H7 (cell line): ENCODE data around the gene NOL4L. TPM values are rescaled to one million over a fixed set of nuclear protein-coding genes. Genes with fewer than 3 reads are reported as not detected.

Experiments used
- DNase-seq: peaks from one replicate; pipeline ENCODE4 v3.0.0; 2012
- H3K27me3 ChIP-seq: 2 replicates; pipeline ENCODE4 v1.6.0; 2011; ENCODE audit warnings: mild to moderate bottlenecking, low read length; ENCODE audit not compliant: control insufficient read depth, insufficient read depth
- H3K36me3 ChIP-seq: replicated peaks from 2 replicates; pipeline ENCODE4 v1.5.1; 2011; ENCODE audit warnings: low read length; ENCODE audit not compliant: control insufficient read depth, insufficient read depth
- H3K4me3 ChIP-seq: 2 replicates; pipeline ENCODE4 v1.5.1; 2011; ENCODE audit warnings: low read depth, mild to moderate bottlenecking, control low read depth, low read length, moderate library complexity; ENCODE audit not compliant: insufficient read depth
- total RNA-seq: library from RNA; depleted of rRNA; stranded (reverse); fragments of >200 nt; shearing (Covaris generic); gene quantifications from 2 replicates; pipeline ENCODE4 v1.2.3, GENCODE V29; 2014

Gene NOL4L
- total RNA-seq, 1 experiment from 2014 or later: 26.6 TPM

DNA sequence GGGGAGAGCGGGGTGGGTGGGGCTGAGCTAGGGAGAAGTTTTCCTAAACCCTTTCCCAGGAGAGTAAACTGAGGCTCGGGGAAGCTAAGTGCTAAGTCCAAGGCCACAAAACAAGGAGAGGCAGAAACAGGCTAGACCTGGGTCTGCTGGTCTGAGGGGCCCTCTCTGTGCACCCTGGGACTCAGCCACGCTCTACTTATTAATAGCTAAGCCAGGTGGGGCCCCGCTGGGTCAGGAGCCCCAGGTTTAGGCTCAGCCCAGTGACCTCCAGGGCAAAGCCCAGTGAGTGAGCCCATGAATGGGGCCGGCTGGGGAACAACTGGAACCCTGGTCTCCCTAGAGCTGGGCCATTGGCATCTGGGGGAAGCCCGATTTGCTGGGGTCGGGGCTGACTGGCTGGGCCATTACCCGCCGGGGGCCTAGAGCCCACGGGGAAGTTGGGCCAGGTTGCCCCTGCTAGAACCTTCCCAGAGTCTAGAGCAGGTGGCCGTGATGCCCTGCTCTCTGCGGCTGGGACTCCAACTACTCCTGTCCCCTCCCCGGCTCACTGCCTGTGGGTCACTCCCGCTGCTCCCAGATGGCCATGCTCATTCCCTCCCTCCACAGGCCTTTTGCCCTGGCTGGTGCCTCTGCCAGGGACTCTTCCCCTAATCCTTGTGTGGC lies 24.1 kb upstream of the NOL4L start:
- Histone ChIP-seq H3K27me3 (no peaks in the 10 kb centered on the region), H3K4me3 (no peak overlapping the region), H3K36me3 (no peaks in the 10 kb centered on the region)
- peak; percentile 69 for DNase-seq

- Histone ChIP-seq H3K27me3 (no peaks in the 10 kb centered on the region), H3K36me3 (no peaks in the 10 kb centered on the region), H3K4me3 (no peak overlapping the region)
- DNase-seq: no peak
Measured at GRCh38 chr20:32608664-32609015, 23.5 kb upstream of the NOL4L start.

DNA sequence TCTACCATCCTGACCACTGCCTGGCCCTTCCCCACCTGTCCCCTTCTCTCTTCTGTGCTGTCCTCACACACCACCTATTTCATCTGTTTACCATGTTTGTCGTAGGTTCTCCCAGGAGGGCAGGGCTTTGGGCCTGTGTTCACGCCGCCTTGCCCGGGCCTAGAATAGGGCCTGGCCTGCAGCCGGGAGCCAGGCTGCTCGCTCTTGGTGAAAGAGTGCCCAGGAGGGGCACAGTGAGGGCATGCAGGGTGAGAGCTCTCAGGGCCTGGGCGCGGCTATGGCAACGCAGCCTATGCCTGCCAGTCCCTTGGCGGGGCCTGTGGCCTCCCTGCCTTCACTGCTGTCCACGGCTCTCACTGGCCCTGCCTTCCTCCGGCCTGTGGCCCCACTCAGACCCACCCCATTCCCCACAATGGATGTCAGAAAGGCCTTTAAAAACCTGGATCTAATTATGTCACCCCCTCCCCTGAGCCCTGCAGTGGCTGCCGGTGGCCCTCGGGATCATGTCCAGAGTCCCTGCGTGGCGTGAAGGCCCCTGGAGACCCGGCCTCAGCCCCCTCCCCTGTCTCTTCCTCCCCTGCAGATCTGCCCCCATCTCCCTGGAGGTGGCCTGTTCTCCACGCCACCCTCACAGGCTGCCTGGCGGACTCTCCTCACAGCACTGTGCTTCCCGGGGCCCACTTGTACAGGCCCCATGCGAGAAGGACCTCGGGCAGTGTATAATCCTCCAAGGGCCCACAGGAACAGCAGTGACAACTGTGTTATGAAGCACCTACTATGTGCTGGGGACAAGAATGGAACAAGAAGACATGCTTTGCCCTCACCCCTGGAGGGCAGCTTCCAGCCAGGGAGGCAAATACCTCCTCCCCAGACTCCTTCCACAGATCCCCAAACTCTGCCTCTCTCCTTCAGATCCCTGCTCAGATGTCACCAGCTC lies 22.9 kb upstream of the NOL4L start:
- H3K4me3 ChIP-seq: no peak overlapping the region
- no peaks in the 10 kb centered on the region for H3K36me3 ChIP-seq
- DNase-seq: no peak
- no peaks in the 10 kb centered on the region for H3K27me3 ChIP-seq

GRCh38 chr20:32607324-32607723 lies 22.2 kb upstream of the NOL4L start:
- DNase-seq: peak; percentile 70
- H3K27me3 ChIP-seq: no peaks in the 10 kb centered on the region
- no peaks in the 10 kb centered on the region for H3K36me3 ChIP-seq
- H3K4me3 ChIP-seq: no peak overlapping the region

DNA sequence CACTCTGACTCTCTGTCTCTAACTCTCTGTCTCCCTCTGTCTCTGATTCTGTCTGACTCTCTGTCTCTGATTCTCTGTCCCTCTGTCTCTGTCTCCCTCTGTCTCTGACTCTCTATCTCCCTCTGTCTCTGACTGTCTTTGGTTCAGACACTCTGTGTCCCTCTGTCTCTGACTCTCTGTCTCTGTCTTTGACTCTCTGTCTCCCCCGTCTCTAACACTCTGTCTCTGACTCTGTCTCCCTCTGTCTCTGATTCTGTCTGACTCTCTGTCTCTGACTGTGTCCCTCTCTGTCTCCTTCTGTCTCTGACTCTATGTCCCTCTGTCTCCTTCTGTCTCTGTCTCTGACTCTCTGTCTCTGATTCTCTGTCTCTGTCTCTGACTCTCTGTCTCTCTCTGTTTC lies 21.7 kb upstream of the NOL4L start:
- no peak for DNase-seq
- Histone ChIP-seq H3K36me3 (no peaks in the 10 kb centered on the region), H3K27me3 (no peaks in the 10 kb centered on the region), H3K4me3 (no peak overlapping the region)

DNA sequence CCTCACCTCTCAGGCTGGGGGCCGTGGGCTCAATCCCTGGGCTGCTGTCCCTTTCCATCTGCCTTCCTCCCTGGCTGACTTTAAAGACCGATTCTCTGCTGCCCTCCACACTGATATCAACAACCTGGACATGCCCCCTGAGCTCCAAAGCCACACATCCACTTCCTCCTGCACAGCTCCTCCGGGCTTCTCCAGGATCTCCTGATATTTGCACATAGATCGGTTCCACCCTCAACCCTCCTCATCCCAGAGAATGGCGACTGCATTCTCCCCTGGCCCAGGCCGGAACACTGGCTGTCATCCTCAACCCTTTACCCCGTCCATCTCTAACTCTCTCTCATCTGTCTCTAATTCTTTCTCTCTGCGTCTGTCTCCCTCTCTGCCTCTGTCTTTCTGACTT lies 21.0 kb upstream of the NOL4L start:
- no peak for DNase-seq
- no peak overlapping the region for H3K4me3 ChIP-seq
- no peaks in the 10 kb centered on the region for H3K27me3 ChIP-seq
- H3K36me3 ChIP-seq: no peaks in the 10 kb centered on the region

DNA sequence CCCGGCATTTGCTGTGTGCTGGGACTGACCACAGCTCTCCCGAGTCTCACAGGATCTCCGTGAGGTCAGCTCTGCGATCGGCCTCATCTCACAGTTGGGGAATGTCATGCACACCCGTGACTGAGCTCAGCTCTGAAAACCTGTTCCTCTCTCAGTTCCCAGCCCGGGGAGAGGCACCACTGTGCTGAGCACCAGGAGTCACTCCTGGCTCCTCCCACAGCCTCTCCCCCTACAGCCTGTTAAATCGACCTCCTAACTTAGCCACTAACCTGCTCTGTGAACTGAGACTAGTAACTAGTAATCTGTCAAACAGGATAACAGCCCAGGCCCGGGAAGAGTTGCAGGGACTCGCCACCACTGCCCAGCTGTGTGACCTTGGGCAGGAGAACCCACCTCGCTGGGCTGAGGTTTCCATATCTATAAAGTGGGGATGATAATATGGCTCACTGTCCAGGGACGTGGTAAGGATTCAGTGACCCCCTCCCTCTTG lies 20.1 kb upstream of the NOL4L start:
- no peaks in the 10 kb centered on the region for H3K36me3 ChIP-seq
- DNase-seq: peak; percentile 73
- H3K27me3 ChIP-seq: no peaks in the 10 kb centered on the region
- H3K4me3 ChIP-seq: no peak overlapping the region

GRCh38 chr20:32603046-32603726 lies 18.1 kb upstream of the NOL4L start:
- no peak overlapping the region for H3K4me3 ChIP-seq
- peak; percentile 54 for DNase-seq
- no peaks in the 10 kb centered on the region for H3K36me3 ChIP-seq
- no peaks in the 10 kb centered on the region for H3K27me3 ChIP-seq

GRCh38 chr20:32602273-32602672 lies 17.1 kb upstream of the NOL4L start:
- Histone ChIP-seq H3K4me3 (no peak overlapping the region), H3K27me3 (no peaks in the 10 kb centered on the region), H3K36me3 (no peaks in the 10 kb centered on the region)
- peak; percentile 65 for DNase-seq

DNA sequence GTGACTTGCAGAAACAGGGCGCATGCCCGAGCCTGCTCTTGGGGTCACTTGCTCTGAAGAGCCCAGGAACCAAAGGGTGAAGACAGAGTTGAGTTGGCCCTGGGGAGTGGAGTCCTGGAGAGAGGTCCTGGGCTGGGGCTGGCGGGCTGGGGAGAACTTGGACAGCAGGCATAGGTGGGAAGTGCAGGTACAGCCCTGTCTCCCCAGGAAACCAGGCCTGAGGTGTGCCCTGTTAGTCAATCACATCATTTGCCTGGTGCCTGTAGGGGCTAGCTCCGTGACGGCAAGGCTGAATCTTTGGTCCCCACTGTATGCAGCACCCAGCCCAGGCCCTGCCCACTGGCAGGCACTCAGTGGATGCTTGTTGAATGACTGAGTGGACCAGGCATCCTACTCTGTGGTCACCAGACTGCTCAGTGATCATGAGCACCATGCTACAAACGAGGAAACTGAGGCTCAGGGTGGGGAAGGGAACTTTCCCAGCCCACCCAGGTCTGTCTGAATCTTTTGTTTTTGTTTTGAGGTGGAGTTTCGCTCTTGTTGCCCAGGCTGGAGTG lies 15.6 kb upstream of the NOL4L start:
- no peak for DNase-seq
- no peaks in the 10 kb centered on the region for H3K36me3 ChIP-seq
- H3K27me3 ChIP-seq: no peaks in the 10 kb centered on the region
- H3K4me3 ChIP-seq: no peak overlapping the region

GRCh38 chr20:32599783-32600340 lies 14.7 kb upstream of the NOL4L start:
- no peaks in the 10 kb centered on the region for H3K36me3 ChIP-seq
- DNase-seq: no peak
- no peak overlapping the region for H3K4me3 ChIP-seq
- H3K27me3 ChIP-seq: no peaks in the 10 kb centered on the region

- H3K4me3 ChIP-seq: no peak overlapping the region
- H3K27me3 ChIP-seq: no peaks in the 10 kb centered on the region
- DNase-seq: peak; percentile 71
- H3K36me3 ChIP-seq: no peaks in the 10 kb centered on the region
Measured at GRCh38 chr20:32598606-32599005, 13.5 kb upstream of the NOL4L start.

GRCh38 chr20:32597714-32598113 lies 12.6 kb upstream of the NOL4L start:
- no peak for DNase-seq
- Histone ChIP-seq H3K27me3 (no peaks in the 10 kb centered on the region), H3K36me3 (no peaks in the 10 kb centered on the region), H3K4me3 (no peak overlapping the region)

- no peaks in the 10 kb centered on the region for H3K36me3 ChIP-seq
- no peaks in the 10 kb centered on the region for H3K27me3 ChIP-seq
- DNase-seq: no peak
- no peak overlapping the region for H3K4me3 ChIP-seq
Measured at GRCh38 chr20:32596681-32597252, 11.6 kb upstream of the NOL4L start.
